Endothelial cell of umbilical vein (primary cell): ENCODE data around the gene GRB2. TPM values are rescaled to one million over a fixed set of nuclear protein-coding genes. Genes with fewer than 3 reads are reported as not detected.

Experiments
- BruUV-seq: library from RNA; stranded (reverse); fragments of 400-500 nt; replicated peaks from 2 replicates; lab custom pipeline; 2021; lab: Mats Ljungman, UMichigan
- CTCF ChIA-PET: fragments of 300-600, 350-600 bp; sonication (Branson Sonifier 250); formaldehyde crosslinking; loops from one replicate; lab custom pipeline; 2021; ENCODE audit warnings: antibody characterized with exemption, inconsistent platforms; lab: Charles Lee
- POLR2A ChIA-PET: fragments of 300-600, 350-600 bp; sonication (Branson Sonifier 250); formaldehyde crosslinking; loops from one replicate; lab custom pipeline; 2021; ENCODE audit warnings: antibody characterized with exemption, inconsistent platforms; lab: Charles Lee
- DNase-seq: peaks from one replicate; pipeline ENCODE4 v3.0.0-alpha.2; 2011; ENCODE audit warnings: low read depth, low spot score
- FAIRE-seq: peaks from 2 replicates; lab custom pipeline; 2011; peaks lifted over from hg19 to GRCh38; lab: Jason Lieb, UNC
- H2AFZ ChIP-seq: 2 replicates; pipeline ENCODE4 v1.6.0; 2012; ENCODE audit warnings: low read depth, low read length, control low read depth, inconsistent platforms
- H3K27ac ChIP-seq: 2 replicates; pipeline ENCODE4 v1.5.1; 2011; ENCODE audit warnings: low read depth, mild to moderate bottlenecking, control low read depth, low read length, moderate library complexity; ENCODE audit not compliant: insufficient read depth
- H3K27me3 ChIP-seq, 2 experiments: 2 replicates each; pipeline versions ENCODE4 v1.6.0 to v1.6.1; 2011; ENCODE audit warnings: low read length in 2 of 2, mixed read lengths in 1 of 2; ENCODE audit not compliant: control insufficient read depth in 2 of 2, insufficient read depth in 2 of 2
- H3K36me3 ChIP-seq, 2 experiments: 2 replicates in 1 of 2; 3 replicates in 1 of 2; pipeline ENCODE4 v1.5.1; 2011; ENCODE audit warnings: low read length in 2 of 2, mild to moderate bottlenecking in 1 of 2, moderate library complexity in 1 of 2; ENCODE audit not compliant: control insufficient read depth in 2 of 2, insufficient read depth in 2 of 2; ENCODE audit errors: extremely low read depth in 1 of 2
- H3K4me1 ChIP-seq: 3 replicates; pipeline ENCODE4 v1.5.1; 2011; ENCODE audit warnings: mild to moderate bottlenecking, low read length; ENCODE audit not compliant: control insufficient read depth, insufficient read depth; ENCODE audit errors: extremely low read depth
- H3K4me2 ChIP-seq: 2 replicates; pipeline ENCODE4 v1.6.1; 2011; ENCODE audit warnings: low read length, control low read depth, mixed read lengths; ENCODE audit not compliant: insufficient read depth
- H3K4me3 ChIP-seq, 3 experiments: fragments of 200-600 bp in 1 of 3; sonication (generic), shearing (Covaris generic) in 1 of 3; replicated peaks in 1 of 3; 2 replicates each; pipeline ENCODE4 v1.5.1; 2011 to 2016; ENCODE audit warnings: control low read depth in 3 of 3, low read length in 3 of 3, mild to moderate bottlenecking in 2 of 3, inconsistent platforms in 1 of 3, low read depth in 1 of 3, moderate library complexity in 1 of 3; ENCODE audit not compliant: insufficient read depth in 1 of 3
- H3K79me2 ChIP-seq: 2 replicates; pipeline ENCODE4 v1.6.0; 2012; ENCODE audit warnings: low read length, inconsistent platforms; ENCODE audit not compliant: control insufficient read depth, insufficient read depth
- H3K9ac ChIP-seq: replicated peaks from 2 replicates; pipeline ENCODE3; 2011; ENCODE audit warnings: low read length, control low read depth; ENCODE audit not compliant: insufficient read depth; ENCODE audit errors: extremely low read depth
- H3K9me1 ChIP-seq: replicated peaks from 3 replicates; pipeline ENCODE4 v1.6.0; 2011; ENCODE audit warnings: mild to moderate bottlenecking, low read length; ENCODE audit not compliant: control insufficient read depth, insufficient read depth; ENCODE audit errors: extremely low read depth
- H3K9me3 ChIP-seq: replicated peaks from 2 replicates; pipeline ENCODE4 v1.5.1; 2012; ENCODE audit warnings: low read length, inconsistent platforms; ENCODE audit not compliant: control insufficient read depth, insufficient read depth
- H4K20me1 ChIP-seq: replicated peaks from 2 replicates; pipeline ENCODE3; 2011; ENCODE audit warnings: mild to moderate bottlenecking, low read length; ENCODE audit not compliant: control insufficient read depth, insufficient read depth; ENCODE audit errors: extremely low read depth
- EZH2 ChIP-seq: IDR thresholded peaks from 2 replicates; pipeline ENCODE4 v1.6.1; 2012; ENCODE audit warnings: borderline replicate concordance, low read depth, mild to moderate bottlenecking, moderate library complexity, low read length, inconsistent platforms; ENCODE audit not compliant: severe bottlenecking
- GATA2 ChIP-seq: IDR thresholded peaks from 2 replicates; pipeline ENCODE4 v1.7.0; 2011; ENCODE audit warnings: low read depth, mild to moderate bottlenecking, moderate library complexity, mixed read lengths, low read length; ENCODE audit not compliant: insufficient read length, insufficient read depth
- JUN ChIP-seq: IDR thresholded peaks from 2 replicates; pipeline ENCODE4 v1.6.1; 2011; ENCODE audit warnings: borderline replicate concordance, low read depth; ENCODE audit not compliant: insufficient read length, insufficient read depth
- MAX ChIP-seq: IDR thresholded peaks from 2 replicates; pipeline ENCODE4 v1.6.1; 2011; ENCODE audit not compliant: insufficient read depth, insufficient read length
- MYC ChIP-seq: IDR thresholded peaks from one replicate; pipeline ENCODE4 v1.6.1; 2011; ENCODE audit warnings: mild to moderate bottlenecking, low read depth, low read length
- POLR2AphosphoS5 ChIP-seq: IDR thresholded peaks from 2 replicates; pipeline ENCODE4 v1.6.1; 2012; ENCODE audit warnings: low read depth, mild to moderate bottlenecking, control low read depth, low read length, moderate library complexity; ENCODE audit not compliant: insufficient read depth
- dilution Hi-C: fragments of 300-500 bp; cut with MboI; formaldehyde crosslinking; loops from one replicate; pipeline ENCODE4 v1.15.0; 2019; ENCODE audit warnings: low sequenced_read_pairs; ENCODE audit not compliant: extremely low pct_ligation_motif_present
- intact Hi-C: fragments of 100-400 bp; cut with micrococcal nuclease; formaldehyde crosslinking; loops from one replicate; pipeline ENCODE4 v1.10.0; 2022
- polyA plus RNA-seq, 4 experiments: library from polyadenylated mRNA; depleted of rRNA in 3 of 4; stranded (reverse) in 3 of 4; unstranded in 1 of 4; fragments of >200 nt; gene quantifications; 2 replicates each; pipeline versions ENCODE4 v1.2.1 to v1.2.3, GENCODE V29; 2011 to 2012; ENCODE audit warnings: missing spikeins in 1 of 4
- total RNA-seq: library from RNA; stranded (reverse); gene quantifications from 2 replicates; pipeline ENCODE4 v1.2.3, GENCODE V29; 2021

Gene GRB2
- total and polyA plus RNA-seq, 2 donors (not counting 3 experiments of a cell fraction or from before 2014, with no cell fraction given), result 51.5 to 93.9 TPM

- ChIA-PET CTCF (interaction anchor here (0.9 to 6.9 kb wide), 6 partner anchors 16 to 126 kb away, joined by 3 to 71 read pairs (median 4); partner anchors contain the start of gene MIF4GD), POLR2A (no interaction called here)
- H3K27me3 ChIP-seq, result no peaks in the 10 kb centered on the region
- FAIRE-seq, result no peak
- no peak overlapping the region for H3K9ac ChIP-seq
- no peak overlapping the region for H3K4me2 ChIP-seq
- H3K9me1 ChIP-seq, result no peaks in the 10 kb centered on the region
- peaks cover 3% of the 10 kb centered on the region for H4K20me1 ChIP-seq
- no peak overlapping the region for H2AFZ ChIP-seq
- H3K4me3 ChIP-seq, result no peak overlapping the region
- H3K27ac ChIP-seq, result no peak overlapping the region
- H3K4me1 ChIP-seq, result peaks cover 26% of the 10 kb centered on the region
- H3K36me3 ChIP-seq, result no peaks in the 10 kb centered on the region
- intact Hi-C loops (no loop called here), dilution Hi-C loops (no loop called here)
- H3K79me2 ChIP-seq, result peaks cover 94% of the 10 kb centered on the region
- H3K9me3 ChIP-seq, result no peaks in the 10 kb centered on the region
- no TSS peak for BruUV-seq
- DNase-seq, result no peak
- TF ChIP-seq POLR2AphosphoS5 (no peak), JUN (no peak), MAX (no peak), GATA2 (no peak)
These were observed 8.7 kb downstream of the GRB2 start for GRCh38 chr17:75396796-75397195.

GRCh38 chr17:75396025-75396424 lies 9.5 kb downstream of the GRB2 start:
- no peaks in the 10 kb centered on the region for H3K9me1 ChIP-seq
- intact Hi-C loops, result no loop called here

More at GRCh38 chr17:75396025-75396424, 9.5 kb downstream of the GRB2 start:
- H2AFZ ChIP-seq, result no peak overlapping the region
- dilution Hi-C loops, result no loop called here
- H3K79me2 ChIP-seq, result peaks cover 92% of the 10 kb centered on the region
- BruUV-seq, result no TSS peak
- no peak overlapping the region for H3K27ac ChIP-seq
- DNase-seq (no peak), FAIRE-seq (no peak)
- no peak overlapping the region for H3K4me2 ChIP-seq
- TF ChIP-seq EZH2 (no peak), MYC (no peak)
- H3K9ac ChIP-seq, result no peak overlapping the region
- no peaks in the 10 kb centered on the region for H3K9me3 ChIP-seq
- ChIA-PET POLR2A (interaction anchor here (0.6 to 3.2 kb wide), 2 partner anchors 70 to 127 kb away, joined by 5 to 11 read pairs; no protein-coding TSS in a partner anchor), CTCF (interaction anchor here (1.3 to 6.9 kb wide), 4 partner anchors 16 to 73 kb away, joined by 3 to 71 read pairs (median 8); no protein-coding TSS in a partner anchor)
- H3K36me3 ChIP-seq, result no peaks in the 10 kb centered on the region
- H3K4me1 ChIP-seq, result peaks cover 26% of the 10 kb centered on the region
- no peak overlapping the region for H3K4me3 ChIP-seq
- H4K20me1 ChIP-seq, result peaks cover 3% of the 10 kb centered on the region
- no peaks in the 10 kb centered on the region for H3K27me3 ChIP-seq
